IPS DF 4.7 (cell line): ENCODE measurements around the gene RAMP1.
A peak's percentile ranks its signal among the peaks of the same experiment; 100 is the strongest.

ENCODE experiments used
- DNase-seq: peaks from one replicate; pipeline ENCODE4 v3.0.0-alpha.2; 2013; ENCODE audit warnings: low spot score; ENCODE audit errors: extremely low read depth

The RAMP1 gene

GRCh38 chr2:237916296-237916695, 56.9 kb downstream of the RAMP1 start:
- DNase-seq, result no peak

DNA sequence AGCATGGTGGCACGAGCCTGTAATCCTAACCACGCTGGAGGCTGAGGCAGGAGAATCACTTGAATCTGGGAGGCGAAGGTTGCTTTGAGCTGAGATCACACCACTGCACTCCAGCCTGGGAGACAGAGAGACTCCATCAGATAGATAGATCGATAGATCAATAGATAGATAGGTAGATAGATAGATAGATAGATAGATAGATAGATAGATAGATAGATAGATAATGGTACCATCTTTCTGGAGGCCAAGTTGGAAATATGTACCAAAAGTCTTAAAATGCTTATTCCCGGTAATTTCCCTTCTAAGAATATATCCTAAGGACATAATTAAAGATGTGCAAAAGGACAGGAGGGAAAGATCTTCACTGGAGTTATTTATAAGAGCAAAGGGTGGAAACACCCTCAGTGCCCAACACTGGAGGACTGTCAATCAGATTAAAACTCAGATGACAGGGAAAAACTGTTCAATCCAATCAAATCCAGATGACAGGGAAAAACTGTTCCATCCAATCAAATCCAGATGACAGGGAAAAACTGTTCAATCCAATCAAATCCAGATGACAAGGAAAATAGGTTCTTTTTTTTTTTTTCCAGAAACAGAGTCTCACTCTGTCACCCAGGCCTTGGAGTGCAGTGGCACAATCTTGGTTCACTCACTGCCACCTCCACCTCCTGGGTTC, 58.4 kb downstream of the RAMP1 start:
- no peak for DNase-seq

- no peak for DNase-seq
Measured at GRCh38 chr2:237919593-237919992, 60.2 kb downstream of the RAMP1 start.

DNA sequence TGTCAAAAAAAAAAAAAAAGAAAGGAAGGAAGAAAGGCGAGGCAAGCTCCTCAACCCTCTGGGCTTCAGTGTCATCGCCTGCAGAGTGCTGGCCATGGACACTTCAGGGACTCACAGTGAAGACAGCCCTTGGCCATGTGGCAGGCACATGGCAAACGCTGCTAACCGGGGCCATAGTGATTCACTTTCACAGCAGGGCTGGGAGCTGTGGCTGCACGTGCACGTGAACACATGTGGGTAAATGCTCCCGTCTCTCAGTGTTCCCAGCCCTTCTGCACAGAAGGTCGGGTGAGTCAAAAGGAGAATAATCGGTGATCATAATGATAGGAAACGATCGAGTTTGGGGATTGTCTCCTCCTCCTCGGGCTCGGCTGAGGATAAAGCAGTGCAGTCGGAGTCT, 61.2 kb downstream of the RAMP1 start:
- no peak for DNase-seq

DNA sequence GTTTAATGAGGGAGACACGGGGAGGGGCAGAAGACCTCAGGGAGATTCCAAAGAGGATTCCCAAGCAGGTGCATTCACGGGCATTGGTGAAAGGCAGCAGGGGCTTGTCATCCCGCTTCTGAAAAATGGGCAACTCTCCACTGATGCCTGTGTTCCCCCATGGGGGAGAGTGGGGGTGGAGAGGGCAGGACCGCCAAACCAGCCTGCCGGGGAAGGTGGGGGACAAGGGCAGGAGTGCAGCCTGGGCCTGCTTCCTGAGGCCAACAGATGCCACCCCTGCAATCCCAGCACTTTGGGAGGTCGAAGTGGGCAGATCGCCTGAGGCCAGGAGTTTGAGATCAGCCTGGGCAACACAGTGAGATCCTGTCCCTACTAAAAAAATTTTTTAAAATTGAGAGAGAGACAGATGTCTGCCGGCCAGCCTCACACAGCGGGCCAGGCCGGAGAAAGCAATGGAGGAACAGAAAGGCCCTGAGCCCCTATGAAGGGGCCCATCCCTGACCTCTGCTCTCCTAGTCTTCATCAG, 62.6 kb downstream of the RAMP1 start:
- DNase-seq, result no peak

DNA sequence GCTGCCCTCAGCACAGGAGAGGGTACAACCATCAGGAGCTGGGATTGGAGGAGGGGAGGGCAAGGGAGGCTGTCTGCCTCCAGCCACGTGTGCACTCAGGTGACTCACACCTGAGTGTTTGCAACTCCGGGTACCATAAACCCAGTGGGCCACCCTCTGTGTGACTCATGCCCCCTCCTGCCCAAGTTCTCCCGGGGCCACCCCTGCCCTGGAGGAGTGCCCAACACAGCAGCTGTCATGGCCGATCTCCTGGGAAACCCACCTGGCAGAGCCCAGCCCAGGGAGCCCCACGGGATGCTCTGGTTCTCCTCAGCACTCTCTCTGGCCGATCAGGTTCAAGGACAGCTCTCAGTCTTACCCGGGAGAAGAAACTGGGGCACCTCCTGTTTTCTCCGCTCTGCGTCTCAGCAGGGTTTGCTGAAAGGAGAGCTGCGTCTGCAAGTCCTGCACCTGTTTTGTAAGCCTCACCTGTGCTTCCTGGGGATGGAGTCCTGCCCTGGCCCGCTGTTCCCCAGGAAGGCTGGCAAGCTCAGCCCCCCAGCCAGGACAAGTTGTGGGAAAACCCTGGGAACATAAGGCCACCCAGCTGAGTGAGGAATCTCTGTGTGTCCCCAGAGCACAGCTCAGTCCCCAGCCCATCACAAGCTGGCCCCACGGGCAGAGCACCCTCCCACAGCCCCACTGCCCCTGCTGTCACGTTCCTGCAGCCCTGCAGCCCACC, 63.4 kb downstream of the RAMP1 start:
- no peak for DNase-seq

DNA sequence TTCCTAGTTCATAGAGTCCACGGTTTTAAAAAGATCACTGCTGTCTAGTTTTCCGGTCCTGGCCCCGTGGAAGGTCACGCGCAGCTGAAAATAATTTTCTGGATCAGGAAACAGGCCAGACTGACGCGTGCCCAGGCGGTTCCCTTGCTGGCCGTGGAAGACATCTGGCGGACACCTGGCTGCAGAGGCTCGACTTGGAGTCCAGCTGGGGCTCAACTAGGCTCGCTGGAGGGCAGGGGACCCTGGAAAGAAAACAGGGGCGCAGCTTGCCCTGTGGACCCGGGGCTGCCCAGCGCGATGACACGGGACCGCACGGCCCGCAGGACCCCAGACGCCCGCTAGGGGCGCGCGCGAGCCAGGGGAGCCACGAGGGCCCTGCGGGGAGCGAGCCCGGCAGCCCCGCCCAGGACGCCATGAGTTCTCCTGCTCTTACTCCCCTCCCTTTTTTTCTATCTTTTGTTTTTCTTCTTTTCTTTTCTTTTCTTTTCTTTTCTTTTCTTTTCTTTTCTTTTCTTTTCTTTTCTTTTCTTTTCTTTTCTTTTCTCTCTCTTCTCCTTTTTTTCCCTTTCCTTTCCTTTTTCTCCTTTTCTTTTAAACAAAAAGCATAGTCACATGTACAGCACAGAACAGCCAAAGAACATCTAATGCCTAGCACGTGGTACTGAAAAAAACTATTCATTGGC, 64.2 kb downstream of the RAMP1 start:
- peak; percentile 19 for DNase-seq

DNA sequence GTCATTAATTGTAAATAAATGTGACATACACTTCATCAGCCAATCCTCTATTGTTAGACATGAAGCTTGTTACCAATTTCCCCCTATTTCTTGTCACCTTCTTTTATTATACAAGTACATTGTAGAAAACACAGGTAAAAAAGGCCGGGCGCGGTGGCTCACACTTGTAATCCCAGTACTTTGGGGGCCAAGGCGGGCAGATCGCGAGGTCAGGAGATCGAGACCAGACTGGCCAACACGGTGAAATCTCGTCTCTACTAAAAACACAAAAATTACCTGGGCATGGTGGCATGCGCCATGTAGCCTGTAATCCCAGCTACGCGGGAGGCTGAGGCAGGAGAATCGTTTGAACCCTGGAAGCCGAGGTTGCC, 64.7 kb downstream of the RAMP1 start:
- DNase-seq, result no peak

DNA sequence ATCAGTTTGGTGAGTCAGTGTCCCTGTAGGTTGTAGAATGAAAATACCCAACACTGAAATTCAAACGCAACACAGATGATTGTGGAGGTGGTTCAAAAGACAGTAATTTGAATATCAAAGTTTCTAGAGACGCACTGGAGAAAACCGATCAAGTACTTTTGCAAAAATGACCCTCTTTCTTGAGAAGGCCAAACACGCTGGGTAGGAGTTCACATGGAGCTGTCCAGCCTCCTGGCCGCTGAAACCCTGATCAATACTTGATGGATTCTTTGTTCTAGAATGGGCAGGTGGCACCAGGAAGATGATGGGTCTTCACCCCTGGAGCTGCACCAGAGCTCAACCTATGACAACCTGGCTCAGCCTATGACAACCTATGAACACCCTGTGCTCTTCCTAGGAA, 67.7 kb downstream of the RAMP1 start:
- DNase-seq, result no peak

GRCh38 chr2:237927986-237928385, 68.6 kb downstream of the RAMP1 start:
- no peak for DNase-seq

- DNase-seq, result no peak
Measured at GRCh38 chr2:237929979-237930378, 70.6 kb downstream of the RAMP1 start.

GRCh38 chr2:237931205-237931721, 71.8 kb downstream of the RAMP1 start:
- DNase-seq, result no peak

DNA sequence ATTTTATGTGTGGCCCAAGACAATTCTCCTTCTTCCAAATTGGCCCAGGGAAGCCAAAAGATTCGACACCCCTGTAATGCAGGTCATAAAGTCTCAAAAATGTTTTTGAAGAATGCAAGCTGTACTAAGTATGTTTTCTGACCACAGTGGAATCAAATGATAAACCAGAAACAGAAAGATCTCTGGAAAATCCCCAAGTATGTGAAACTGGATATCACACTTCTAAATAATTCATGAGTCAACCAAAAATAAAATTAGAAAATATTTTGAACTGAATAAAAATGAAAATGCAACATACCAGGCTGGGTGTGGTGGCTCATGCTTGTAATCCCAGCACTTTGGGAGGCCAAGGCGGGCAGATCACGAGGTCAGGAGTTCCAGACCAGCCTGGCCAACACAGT, 73.3 kb downstream of the RAMP1 start:
- DNase-seq, result no peak

GRCh38 chr2:237934186-237934585, 74.8 kb downstream of the RAMP1 start:
- no peak for DNase-seq

DNA sequence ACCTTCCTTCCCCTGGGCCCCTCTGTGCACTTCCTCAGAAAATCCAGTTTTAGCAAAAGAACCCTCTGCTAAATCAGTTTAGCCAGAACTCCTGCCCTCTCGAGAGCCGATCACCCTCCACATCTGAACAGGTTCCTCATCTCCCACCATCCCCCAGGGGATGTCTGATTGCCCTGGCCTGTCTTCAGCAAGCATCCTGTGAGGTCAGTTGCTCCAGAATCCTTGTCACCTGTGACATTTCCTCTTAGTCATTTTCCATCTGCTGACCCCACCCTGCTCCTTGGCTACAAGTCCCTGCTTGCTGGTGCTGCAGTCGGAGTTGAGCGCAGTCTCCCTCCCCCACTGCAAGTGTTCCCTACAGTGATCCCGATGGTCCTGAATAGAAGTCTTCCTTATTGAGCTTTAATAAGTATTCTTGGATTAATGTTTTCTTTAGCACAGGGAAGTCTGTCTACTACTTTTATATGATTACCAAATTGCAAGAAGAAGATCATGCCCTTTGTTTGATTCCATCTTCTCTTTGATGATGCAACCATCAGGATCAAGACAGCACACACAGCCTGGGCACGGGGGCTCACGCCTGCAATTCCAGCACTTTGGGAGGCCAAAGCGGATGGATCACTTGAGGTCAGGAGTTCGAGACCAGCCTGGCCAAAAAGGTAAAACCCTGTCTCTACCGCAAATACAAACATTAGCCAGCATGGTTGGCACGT, 76.5 kb downstream of the RAMP1 start:
- DNase-seq, result no peak

DNA sequence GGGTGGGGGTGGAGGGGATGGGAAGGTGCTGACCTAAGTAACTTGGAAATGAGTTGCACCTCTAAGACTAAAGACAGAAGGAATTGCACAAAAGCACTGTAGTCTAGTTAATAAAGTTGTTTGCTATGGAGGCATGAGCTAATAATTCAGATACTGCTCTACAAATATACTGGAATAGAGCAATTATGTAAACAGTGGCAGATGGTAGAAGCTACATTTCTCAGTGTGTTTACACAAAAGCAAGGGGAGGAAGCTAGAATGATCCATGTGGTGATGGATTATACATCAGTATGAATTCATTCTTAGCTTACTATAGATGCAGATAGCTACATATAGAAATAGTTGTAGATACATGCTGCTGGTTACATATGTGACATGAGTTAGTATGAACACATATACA, 79.8 kb downstream of the RAMP1 start:
- no peak for DNase-seq

DNA sequence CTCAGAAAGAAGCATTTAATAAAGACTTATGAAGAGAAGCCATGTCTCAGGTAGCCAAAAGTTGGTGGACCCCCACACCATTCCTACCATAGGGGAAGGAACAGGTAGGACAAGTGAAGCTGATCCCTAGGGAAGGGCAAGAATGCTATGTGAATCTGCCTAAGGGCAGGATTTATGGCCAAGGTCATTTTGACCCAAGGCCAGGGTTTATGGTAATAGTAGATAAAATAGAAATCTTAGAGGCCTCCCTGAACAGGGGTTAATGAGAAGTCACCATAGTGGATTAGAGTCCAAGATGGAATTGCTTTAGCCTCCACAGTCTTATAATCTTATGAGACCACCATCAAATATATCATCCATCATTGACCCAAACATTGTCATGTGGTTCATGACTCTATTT, 81.4 kb downstream of the RAMP1 start:
- no peak for DNase-seq

- DNase-seq, result no peak
Measured at GRCh38 chr2:237941239-237941638, 81.8 kb downstream of the RAMP1 start.

GRCh38 chr2:237942513-237942899, 83.1 kb downstream of the RAMP1 start:
- DNase-seq, result no peak

DNA sequence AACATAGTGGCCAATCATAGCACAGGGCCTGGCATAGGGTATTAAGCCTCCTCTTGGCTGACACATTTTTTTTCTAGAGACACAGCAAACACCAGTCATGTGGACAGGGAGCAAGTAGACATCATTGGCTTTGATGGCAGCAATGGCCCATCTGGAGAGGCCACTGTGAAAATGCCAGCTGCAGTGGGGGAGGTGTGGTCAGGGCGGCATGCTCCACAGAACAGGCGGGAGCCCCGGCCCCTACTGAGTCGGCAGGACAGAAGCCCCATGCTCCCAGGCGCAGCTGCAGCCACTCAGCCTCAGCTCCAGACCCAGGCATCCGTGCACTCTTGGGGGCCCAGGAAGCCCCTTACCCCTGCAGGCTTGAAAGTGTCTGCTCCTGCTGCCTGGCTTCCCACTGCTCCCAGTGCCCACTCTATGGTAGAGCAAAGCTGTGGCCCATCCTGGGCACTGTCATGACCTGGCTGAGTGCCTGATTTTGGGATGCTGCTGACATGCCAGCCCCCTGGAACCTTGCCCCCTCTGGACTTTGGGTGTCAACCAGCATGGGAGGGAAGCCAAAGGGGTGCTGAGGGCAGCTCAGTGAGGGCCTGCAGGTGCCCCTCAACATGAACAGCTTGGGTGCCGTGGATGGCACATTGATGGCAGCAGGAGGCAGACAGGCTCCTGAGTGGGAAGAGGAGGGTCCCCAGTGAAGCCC, 84.1 kb downstream of the RAMP1 start:
- no peak for DNase-seq

DNA sequence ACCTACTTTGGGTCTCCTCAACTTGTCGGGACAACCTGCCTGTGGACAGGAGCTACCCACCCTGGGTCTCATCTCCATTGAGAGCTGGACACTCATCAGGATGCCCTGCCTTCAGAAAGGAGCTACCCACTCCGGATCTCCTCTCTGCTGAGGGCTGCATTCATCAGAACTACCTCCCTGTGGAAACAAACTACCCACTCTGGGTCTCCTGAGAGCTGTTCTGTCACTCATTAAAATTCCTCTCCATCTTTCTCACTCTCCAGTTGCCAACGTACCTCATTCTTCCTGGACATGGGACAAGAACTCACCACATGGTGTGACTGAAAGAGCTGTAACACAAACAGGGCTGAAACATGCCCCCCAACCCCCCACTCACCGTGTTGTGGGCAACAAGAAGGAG, 84.9 kb downstream of the RAMP1 start:
- no peak for DNase-seq
